ENCODE results near the gene TOMT. TPM values are rescaled to one million over a fixed set of nuclear protein-coding genes. Genes with fewer than 3 reads are reported as not detected.
"Not testable (repeated sequence)": the region's sequence is repeated elsewhere in the genome, so short reads cannot be mapped to it uniquely, and the experiment has no call there.

The TOMT gene
- total RNA-seq, 1 donor from 2014 or later = not detected

DNA sequence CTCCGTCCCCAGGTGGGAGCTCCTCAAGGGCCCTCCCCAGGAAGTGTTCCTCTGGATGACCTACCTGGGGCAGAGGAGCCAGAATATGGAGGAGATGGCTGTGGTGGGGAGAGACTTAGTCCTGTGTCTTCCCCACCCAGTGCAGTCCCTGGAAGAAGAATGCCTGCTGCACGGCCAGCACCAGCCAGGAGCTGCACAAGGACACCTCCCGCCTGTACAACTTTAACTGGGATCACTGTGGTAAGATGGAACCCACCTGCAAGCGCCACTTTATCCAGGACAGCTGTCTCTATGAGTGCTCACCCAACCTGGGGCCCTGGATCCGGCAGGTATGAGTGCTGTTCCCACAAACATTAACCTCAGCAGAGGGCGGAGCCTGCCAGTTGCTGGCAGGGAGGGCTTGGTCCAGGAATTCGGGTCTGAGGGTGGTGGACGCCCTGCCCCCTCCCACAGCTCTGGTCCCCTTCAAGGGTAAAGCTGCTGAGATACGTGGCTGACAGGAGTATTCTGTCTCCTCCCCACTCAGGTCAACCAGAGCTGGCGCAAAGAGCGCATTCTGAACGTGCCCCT, 33.2 kb downstream of the TOMT start:
- Mint-ChIP-seq H3K36me3 (ENCODE audit: unreplicated experiment) (no peaks in the 10 kb centered on the region), H3K27me3 (ENCODE audit: unreplicated experiment) (peaks cover 2% of the 10 kb centered on the region), H3K4me1 (ENCODE audit: low read depth, unreplicated experiment) (no peaks in the 10 kb centered on the region), H3K9me3 (ENCODE audit: unreplicated experiment) (peaks cover 1% of the 10 kb centered on the region), H3K27ac (ENCODE audit: unreplicated experiment) (no peak overlapping the region), H3K4me3 (ENCODE audit: unreplicated experiment) (no peak overlapping the region)
- TF ChIP-seq, protein P1, sequence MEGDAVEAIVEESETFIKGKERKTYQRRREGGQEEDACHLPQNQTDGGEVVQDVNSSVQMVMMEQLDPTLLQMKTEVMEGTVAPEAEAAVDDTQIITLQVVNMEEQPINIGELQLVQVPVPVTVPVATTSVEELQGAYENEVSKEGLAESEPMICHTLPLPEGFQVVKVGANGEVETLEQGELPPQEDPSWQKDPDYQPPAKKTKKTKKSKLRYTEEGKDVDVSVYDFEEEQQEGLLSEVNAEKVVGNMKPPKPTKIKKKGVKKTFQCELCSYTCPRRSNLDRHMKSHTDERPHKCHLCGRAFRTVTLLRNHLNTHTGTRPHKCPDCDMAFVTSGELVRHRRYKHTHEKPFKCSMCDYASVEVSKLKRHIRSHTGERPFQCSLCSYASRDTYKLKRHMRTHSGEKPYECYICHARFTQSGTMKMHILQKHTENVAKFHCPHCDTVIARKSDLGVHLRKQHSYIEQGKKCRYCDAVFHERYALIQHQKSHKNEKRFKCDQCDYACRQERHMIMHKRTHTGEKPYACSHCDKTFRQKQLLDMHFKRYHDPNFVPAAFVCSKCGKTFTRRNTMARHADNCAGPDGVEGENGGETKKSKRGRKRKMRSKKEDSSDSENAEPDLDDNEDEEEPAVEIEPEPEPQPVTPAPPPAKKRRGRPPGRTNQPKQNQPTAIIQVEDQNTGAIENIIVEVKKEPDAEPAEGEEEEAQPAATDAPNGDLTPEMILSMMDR (IDR thresholded peaks at IDR 0.05; ENCODE audit: partially characterized antibody, unreplicated experiment) = no peak
- no peak for DNase-seq

DNA sequence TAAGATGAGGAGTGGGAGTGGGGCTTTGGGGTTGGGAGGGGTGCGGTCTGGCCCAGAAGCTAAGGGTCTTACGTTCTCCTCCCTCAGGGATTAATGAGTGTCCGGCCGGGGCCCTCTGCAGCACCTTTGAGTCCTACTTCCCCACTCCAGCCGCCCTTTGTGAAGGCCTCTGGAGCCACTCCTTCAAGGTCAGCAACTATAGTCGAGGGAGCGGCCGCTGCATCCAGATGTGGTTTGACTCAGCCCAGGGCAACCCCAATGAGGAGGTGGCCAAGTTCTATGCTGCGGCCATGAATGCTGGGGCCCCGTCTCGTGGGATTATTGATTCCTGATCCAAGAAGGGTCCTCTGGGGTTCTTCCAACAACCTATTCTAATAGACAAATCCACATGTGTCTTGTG, 33.8 kb downstream of the TOMT start:
- peaks cover 2% of the 10 kb centered on the region for H3K27me3 Mint-ChIP-seq (ENCODE audit: unreplicated experiment)
- H3K27ac Mint-ChIP-seq (ENCODE audit: unreplicated experiment) = no peak overlapping the region
- no peak for DNase-seq
- TF ChIP-seq, protein P1 (IDR thresholded peaks at IDR 0.05; ENCODE audit: partially characterized antibody, unreplicated experiment) = no peak
- H3K9me3 Mint-ChIP-seq (ENCODE audit: unreplicated experiment) = peaks cover 1% of the 10 kb centered on the region
- no peak overlapping the region for H3K4me3 Mint-ChIP-seq (ENCODE audit: unreplicated experiment)
- no peaks in the 10 kb centered on the region for H3K4me1 Mint-ChIP-seq (ENCODE audit: low read depth, unreplicated experiment)
- no peaks in the 10 kb centered on the region for H3K36me3 Mint-ChIP-seq (ENCODE audit: unreplicated experiment)

DNA sequence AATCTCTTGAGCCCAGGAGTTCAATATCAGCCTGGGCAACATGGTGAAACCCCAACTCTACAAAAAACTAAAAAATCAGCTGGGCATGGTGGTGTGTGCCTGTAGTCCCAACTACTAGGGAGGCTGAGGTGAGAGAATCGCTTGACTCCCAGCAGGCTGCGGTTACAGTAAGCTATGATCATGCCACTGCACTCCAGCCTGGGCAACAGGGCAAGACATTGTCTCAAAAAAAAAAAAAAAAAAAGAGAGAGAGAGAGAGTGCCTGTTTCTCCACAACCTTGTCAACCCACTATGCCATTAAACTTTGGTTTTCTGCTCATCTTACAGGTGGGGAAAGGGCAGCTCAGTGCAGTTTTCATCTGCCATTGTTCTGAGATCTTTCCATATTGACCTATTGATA, 34.9 kb downstream of the TOMT start:
- Mint-ChIP-seq H3K27ac (ENCODE audit: unreplicated experiment) (no peak overlapping the region), H3K36me3 (ENCODE audit: unreplicated experiment) (no peaks in the 10 kb centered on the region), H3K9me3 (ENCODE audit: unreplicated experiment) (peaks cover 1% of the 10 kb centered on the region), H3K4me3 (ENCODE audit: unreplicated experiment) (no peak overlapping the region), H3K4me1 (ENCODE audit: low read depth, unreplicated experiment) (no peaks in the 10 kb centered on the region), H3K27me3 (ENCODE audit: unreplicated experiment) (peaks cover 2% of the 10 kb centered on the region)
- DNase-seq = no peak
- TF ChIP-seq, protein P1 (IDR thresholded peaks at IDR 0.05; ENCODE audit: partially characterized antibody, unreplicated experiment) = no peak

DNA sequence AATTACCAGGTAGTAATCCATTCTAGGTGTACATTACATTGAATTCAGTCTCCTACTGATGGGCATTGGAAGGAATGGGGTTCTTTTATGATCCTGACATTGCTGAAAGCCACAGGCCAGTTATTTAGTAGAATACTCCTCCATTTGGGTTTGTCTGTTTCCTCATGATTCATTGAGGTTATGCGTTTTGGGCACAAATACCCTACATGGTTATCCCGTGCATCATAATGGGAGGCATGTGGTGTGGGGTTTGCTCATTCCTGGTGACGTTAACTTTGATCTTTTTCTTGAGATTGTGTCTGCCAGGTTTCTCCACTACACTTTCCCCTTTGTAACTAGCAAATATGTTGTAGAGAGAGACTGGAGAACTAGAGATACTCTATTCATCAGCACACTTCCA, 35.3 kb downstream of the TOMT start:
- no peaks in the 10 kb centered on the region for H3K4me1 Mint-ChIP-seq (ENCODE audit: low read depth, unreplicated experiment)
- no peaks in the 10 kb centered on the region for H3K36me3 Mint-ChIP-seq (ENCODE audit: unreplicated experiment)
- peaks cover 2% of the 10 kb centered on the region for H3K27me3 Mint-ChIP-seq (ENCODE audit: unreplicated experiment)
- H3K9me3 Mint-ChIP-seq (ENCODE audit: unreplicated experiment) = peaks cover 1% of the 10 kb centered on the region
- H3K4me3 Mint-ChIP-seq (ENCODE audit: unreplicated experiment) = no peak overlapping the region
- DNase-seq = no peak
- TF ChIP-seq, protein P1 (IDR thresholded peaks at IDR 0.05; ENCODE audit: partially characterized antibody, unreplicated experiment) = no peak
- H3K27ac Mint-ChIP-seq (ENCODE audit: unreplicated experiment) = no peak overlapping the region

DNA sequence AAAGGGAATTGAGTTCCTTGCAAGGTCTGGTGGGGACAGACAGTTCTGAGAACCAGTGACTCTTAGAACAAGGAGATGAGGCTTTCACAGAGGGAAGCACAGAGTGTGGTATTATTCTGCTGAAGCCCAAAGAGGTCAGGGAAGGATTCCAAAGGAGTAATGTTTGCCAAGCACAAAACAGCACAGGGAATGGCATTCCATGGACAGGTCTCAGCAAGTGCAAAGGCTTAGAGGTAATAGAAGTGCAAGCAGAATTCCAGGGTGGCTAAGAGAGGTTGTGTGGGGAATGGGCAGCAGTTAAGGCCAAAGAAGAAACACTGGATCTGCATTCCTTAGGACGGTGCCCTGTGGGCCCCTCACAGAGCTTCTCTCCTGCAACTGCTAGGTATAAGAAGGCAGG, 36.4 kb downstream of the TOMT start:
- not testable (repeated sequence) for H3K36me3 Mint-ChIP-seq (ENCODE audit: unreplicated experiment); H3K4me1 Mint-ChIP-seq (ENCODE audit: low read depth, unreplicated experiment); H3K9me3 Mint-ChIP-seq (ENCODE audit: unreplicated experiment); DNase-seq; H3K27me3 Mint-ChIP-seq (ENCODE audit: unreplicated experiment); H3K4me3 Mint-ChIP-seq (ENCODE audit: unreplicated experiment); H3K27ac Mint-ChIP-seq (ENCODE audit: unreplicated experiment)

DNA sequence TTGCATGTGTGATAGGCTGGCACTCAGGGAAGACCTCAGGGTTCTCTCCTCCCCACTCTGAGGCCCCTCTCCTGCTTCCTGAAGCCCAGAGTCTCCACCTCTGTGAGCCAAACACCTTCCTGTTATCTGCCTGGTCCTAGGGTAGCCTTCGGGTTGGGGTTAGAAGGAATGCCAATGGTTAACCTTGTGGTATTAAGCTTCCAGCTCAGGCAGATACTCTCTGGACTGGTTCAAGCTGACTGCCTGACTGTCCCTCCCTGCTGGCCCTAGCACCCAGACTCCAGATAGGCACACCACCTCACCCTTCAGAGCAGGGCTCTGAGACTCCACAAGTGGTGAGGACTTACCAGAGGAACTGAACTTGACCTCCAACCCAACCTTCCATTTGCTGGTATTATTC, 36.8 kb downstream of the TOMT start:
- H3K4me1 Mint-ChIP-seq (ENCODE audit: low read depth, unreplicated experiment); H3K4me3 Mint-ChIP-seq (ENCODE audit: unreplicated experiment); DNase-seq; H3K36me3 Mint-ChIP-seq (ENCODE audit: unreplicated experiment); H3K27ac Mint-ChIP-seq (ENCODE audit: unreplicated experiment); H3K27me3 Mint-ChIP-seq (ENCODE audit: unreplicated experiment); H3K9me3 Mint-ChIP-seq (ENCODE audit: unreplicated experiment): not testable (repeated sequence)
